Peyer's patch (tissue), 4 donors: ENCODE measurements around the gene SORBS2.

Experiments
- CTCF ChIP-seq, 6 experiments: fragments of 450-650 bp in 4 of 6; fragments of 200-600 bp in 2 of 6; sonication (generic) in 1 of 6; IDR thresholded peaks; one replicate each; pipeline ENCODE4 v1.5.1; 2017 to 2019; ENCODE audit warnings: antibody characterized with exemption in 6 of 6, mild to moderate bottlenecking in 3 of 6, moderate library complexity in 1 of 6
- POLR2A ChIP-seq, 2 donors: fragments of 450-650 bp; IDR thresholded peaks; one replicate each; pipeline ENCODE4 v1.5.1; 2017; ENCODE audit warnings: antibody characterized with exemption in 2 of 2, mild to moderate bottlenecking in 2 of 2, moderate library complexity in 2 of 2

- TF ChIP-seq CTCF (IDR thresholded peaks at IDR 0.05) (no peak), POLR2A (IDR thresholded peaks at IDR 0.05) (no peak)
Observed at GRCh38 chr4:185728893-185729292, 83.1 kb downstream of the SORBS2 start.
